Rectal smooth muscle tissue (tissue), 1 donor: ENCODE data around the gene ADAM19.

Experiments
- H3K27ac ChIP-seq: one replicate; pipeline ENCODE4 v1.7.0; 2013; ENCODE audit warnings: low read depth, low read length, inconsistent platforms
- H3K27me3 ChIP-seq: one replicate; pipeline ENCODE4 v1.7.0; 2013; ENCODE audit warnings: low read length; ENCODE audit not compliant: control insufficient read depth, insufficient read depth
- H3K36me3 ChIP-seq: one replicate; pipeline ENCODE4 v1.7.0; 2013; ENCODE audit warnings: low read length; ENCODE audit not compliant: control insufficient read depth, insufficient read depth
- H3K4me1 ChIP-seq: one replicate; pipeline ENCODE4 v1.7.0; 2013; ENCODE audit warnings: low read length; ENCODE audit not compliant: control insufficient read depth, insufficient read depth
- H3K4me3 ChIP-seq: one replicate; pipeline ENCODE4 v1.7.0; 2013; ENCODE audit warnings: low read length
- H3K9ac ChIP-seq: one replicate; pipeline ENCODE4 v1.7.0; 2013; ENCODE audit warnings: low read length

Gene ADAM19, protein sequence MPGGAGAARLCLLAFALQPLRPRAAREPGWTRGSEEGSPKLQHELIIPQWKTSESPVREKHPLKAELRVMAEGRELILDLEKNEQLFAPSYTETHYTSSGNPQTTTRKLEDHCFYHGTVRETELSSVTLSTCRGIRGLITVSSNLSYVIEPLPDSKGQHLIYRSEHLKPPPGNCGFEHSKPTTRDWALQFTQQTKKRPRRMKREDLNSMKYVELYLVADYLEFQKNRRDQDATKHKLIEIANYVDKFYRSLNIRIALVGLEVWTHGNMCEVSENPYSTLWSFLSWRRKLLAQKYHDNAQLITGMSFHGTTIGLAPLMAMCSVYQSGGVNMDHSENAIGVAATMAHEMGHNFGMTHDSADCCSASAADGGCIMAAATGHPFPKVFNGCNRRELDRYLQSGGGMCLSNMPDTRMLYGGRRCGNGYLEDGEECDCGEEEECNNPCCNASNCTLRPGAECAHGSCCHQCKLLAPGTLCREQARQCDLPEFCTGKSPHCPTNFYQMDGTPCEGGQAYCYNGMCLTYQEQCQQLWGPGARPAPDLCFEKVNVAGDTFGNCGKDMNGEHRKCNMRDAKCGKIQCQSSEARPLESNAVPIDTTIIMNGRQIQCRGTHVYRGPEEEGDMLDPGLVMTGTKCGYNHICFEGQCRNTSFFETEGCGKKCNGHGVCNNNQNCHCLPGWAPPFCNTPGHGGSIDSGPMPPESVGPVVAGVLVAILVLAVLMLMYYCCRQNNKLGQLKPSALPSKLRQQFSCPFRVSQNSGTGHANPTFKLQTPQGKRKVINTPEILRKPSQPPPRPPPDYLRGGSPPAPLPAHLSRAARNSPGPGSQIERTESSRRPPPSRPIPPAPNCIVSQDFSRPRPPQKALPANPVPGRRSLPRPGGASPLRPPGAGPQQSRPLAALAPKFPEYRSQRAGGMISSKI

GRCh38 chr5:157575381-157576020 lies at the start of gene ADAM19:
Gene ADAM19 (minus strand): TSS chr5:157575775. CDS start chr5:157575696, 79 bp downstream.
- H3K27me3 ChIP-seq, result no peaks in the 10 kb centered on the region
- H3K36me3 ChIP-seq, result no peaks in the 10 kb centered on the region
- H3K4me1 ChIP-seq, result peaks cover 21% of the 10 kb centered on the region
- H3K27ac ChIP-seq, result peak within 1 kb of the TSS; percentile 94
- H3K9ac ChIP-seq, result peak within 1 kb of the TSS; percentile 85
- H3K4me3 ChIP-seq, result peak within 1 kb of the TSS; percentile 98

DNA sequence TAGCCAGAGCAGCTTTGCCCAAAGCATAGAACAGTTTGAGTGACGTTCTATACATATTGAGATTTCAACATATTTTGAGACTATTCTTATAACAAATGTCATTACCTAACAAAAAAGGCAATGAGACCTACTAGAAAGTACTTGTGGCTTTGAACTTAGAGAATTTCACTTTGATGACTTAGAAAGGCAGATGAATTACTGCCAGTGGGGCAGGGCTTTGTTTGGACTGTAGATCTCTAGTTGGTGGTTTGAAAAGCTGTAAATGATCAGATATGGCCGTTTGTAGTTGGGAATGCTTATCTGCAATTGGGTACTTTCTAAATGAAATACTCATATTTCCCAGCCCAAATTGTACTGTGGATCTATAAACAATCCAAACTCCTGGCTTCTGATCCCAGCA lies 48.6 kb upstream of the ADAM19 start:
- no peak overlapping the region for H3K27ac ChIP-seq
- no peaks in the 10 kb centered on the region for H3K27me3 ChIP-seq
- no peak overlapping the region for H3K4me3 ChIP-seq
- no peak overlapping the region for H3K9ac ChIP-seq
- H3K4me1 ChIP-seq, result no peaks in the 10 kb centered on the region
- H3K36me3 ChIP-seq, result no peaks in the 10 kb centered on the region

DNA sequence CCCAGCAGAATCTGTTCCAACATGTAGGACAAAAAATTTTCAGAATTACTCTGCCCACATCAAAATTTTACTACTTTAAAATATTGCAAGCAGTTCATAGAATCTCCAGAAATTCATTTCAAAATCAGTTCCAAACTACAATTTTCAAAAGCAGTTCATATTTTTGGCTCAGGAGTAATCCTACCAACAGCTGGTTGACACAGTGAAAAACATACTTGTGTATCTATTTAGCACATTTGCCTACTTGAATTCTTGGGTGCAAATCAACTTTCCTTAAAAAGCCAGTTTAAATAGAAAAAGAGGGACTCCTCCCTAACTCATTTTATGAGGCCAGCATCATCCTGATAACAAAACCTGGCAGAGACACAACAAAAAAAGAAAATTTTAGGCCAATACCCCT lies 45.2 kb upstream of the ADAM19 start:
- H3K4me3 ChIP-seq, result no peak overlapping the region
- no peaks in the 10 kb centered on the region for H3K27me3 ChIP-seq
- H3K36me3 ChIP-seq, result no peaks in the 10 kb centered on the region
- H3K9ac ChIP-seq, result no peak overlapping the region
- H3K27ac ChIP-seq, result no peak overlapping the region
- H3K4me1 ChIP-seq, result no peaks in the 10 kb centered on the region

- no peaks in the 10 kb centered on the region for H3K4me1 ChIP-seq
- no peaks in the 10 kb centered on the region for H3K36me3 ChIP-seq
- no peak overlapping the region for H3K27ac ChIP-seq
- H3K4me3 ChIP-seq, result no peak overlapping the region
- no peak overlapping the region for H3K9ac ChIP-seq
- no peaks in the 10 kb centered on the region for H3K27me3 ChIP-seq
Measured at GRCh38 chr5:157618191-157618765, 42.7 kb upstream of the ADAM19 start.

GRCh38 chr5:157616785-157617184 lies 41.2 kb upstream of the ADAM19 start:
- no peaks in the 10 kb centered on the region for H3K27me3 ChIP-seq
- no peak overlapping the region for H3K9ac ChIP-seq
- H3K36me3 ChIP-seq, result no peaks in the 10 kb centered on the region
- H3K4me1 ChIP-seq, result no peaks in the 10 kb centered on the region
- no peak overlapping the region for H3K4me3 ChIP-seq
- no peak overlapping the region for H3K27ac ChIP-seq

DNA sequence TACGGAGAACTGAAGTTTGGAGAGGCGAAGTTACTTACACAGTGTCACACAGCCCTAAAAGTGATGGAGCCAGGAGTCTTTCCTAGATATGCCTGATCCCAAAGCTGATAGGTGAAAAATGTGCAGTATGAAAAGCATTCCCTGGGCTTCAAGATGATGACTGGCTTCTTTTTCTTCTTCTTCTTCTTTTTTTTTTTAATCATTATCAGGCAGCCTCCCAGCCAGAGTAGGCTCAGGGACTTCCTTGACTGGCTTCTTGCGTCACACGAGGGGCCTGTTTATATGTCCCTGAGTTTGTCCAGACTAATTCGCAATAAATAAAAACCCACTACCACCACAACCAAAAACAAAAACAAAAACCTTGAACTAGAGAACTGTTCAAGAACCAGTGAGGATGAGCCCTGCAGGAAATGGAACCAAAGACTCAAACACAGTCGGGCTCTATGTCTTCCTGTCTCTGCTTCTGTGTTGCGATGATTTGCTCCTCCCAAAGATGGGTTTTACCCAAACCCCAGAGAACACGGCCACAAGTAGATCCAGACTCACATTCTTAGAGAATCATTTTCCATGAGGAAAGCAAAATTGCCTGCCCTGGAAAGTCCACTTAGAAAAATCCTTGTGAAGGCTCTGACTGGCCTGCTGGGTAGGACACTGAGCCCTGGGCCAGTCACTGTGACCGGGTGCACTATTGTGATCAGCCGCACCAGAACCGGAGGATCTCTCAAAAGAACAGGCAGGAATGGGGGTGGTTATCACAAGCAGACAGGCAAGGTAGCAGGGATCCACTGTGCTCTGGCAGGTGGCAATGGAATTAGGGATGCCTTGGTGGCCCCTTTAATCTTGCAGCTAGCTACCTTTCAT lies 38.0 kb upstream of the ADAM19 start:
- H3K4me3 ChIP-seq, result no peak overlapping the region
- no peak overlapping the region for H3K27ac ChIP-seq
- H3K4me1 ChIP-seq, result no peaks in the 10 kb centered on the region
- H3K36me3 ChIP-seq, result no peaks in the 10 kb centered on the region
- H3K9ac ChIP-seq, result no peak overlapping the region
- no peaks in the 10 kb centered on the region for H3K27me3 ChIP-seq

- H3K4me3 ChIP-seq, result no peak overlapping the region
- no peak overlapping the region for H3K27ac ChIP-seq
- no peaks in the 10 kb centered on the region for H3K36me3 ChIP-seq
- H3K27me3 ChIP-seq, result no peaks in the 10 kb centered on the region
- no peaks in the 10 kb centered on the region for H3K4me1 ChIP-seq
- no peak overlapping the region for H3K9ac ChIP-seq
Measured at GRCh38 chr5:157612581-157612980, 37.0 kb upstream of the ADAM19 start.

DNA sequence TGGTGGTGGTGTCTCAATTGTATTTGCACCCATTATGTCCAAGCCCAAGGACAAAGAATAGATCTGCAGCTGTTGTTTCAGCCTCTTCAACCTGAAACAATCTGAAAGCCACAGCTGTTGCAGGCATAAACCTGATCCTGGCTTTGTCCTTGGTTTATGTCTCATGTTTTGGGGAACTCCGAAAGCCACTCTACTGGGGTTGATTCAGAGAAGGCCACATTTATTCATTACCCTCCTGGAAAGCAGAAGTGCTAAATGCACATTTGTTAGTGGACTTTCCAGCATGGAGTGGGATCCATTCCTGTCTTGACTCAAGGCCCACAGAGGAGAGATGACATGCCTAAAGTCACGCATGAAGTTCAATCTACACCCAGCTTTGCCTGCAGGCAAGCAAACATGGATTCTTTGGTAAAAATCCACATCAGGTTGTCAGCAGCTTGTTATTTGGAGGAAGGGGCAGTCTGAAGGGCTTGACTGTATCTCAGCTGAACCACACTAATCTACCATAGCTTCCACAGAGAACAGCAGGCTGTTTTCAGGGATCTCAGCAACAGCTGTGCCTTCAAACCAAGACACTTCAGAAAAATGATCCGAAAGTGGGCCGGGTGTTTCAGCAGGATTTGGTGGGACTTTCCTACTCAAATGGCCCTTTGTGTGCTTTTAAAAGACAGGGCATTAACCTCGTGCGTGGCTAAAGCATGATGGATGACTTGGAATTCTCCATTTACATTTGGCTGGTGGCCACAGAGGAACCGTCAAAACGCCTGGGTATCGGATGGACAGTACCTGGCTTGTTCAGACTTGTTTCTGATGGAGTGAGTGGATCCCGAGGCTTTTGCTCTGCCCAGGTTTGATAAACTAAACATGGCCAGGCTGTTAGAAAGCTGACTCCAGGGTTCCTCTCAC lies 36.2 kb upstream of the ADAM19 start:
- no peak overlapping the region for H3K9ac ChIP-seq
- H3K4me3 ChIP-seq, result no peak overlapping the region
- H3K27ac ChIP-seq, result no peak overlapping the region
- H3K4me1 ChIP-seq, result peaks cover 2% of the 10 kb centered on the region
- H3K27me3 ChIP-seq, result no peaks in the 10 kb centered on the region
- no peaks in the 10 kb centered on the region for H3K36me3 ChIP-seq

GRCh38 chr5:157610990-157611389 lies 35.4 kb upstream of the ADAM19 start:
- H3K27ac ChIP-seq, result no peak overlapping the region
- peaks cover 2% of the 10 kb centered on the region for H3K4me1 ChIP-seq
- no peaks in the 10 kb centered on the region for H3K27me3 ChIP-seq
- H3K9ac ChIP-seq, result no peak overlapping the region
- no peak overlapping the region for H3K4me3 ChIP-seq
- H3K36me3 ChIP-seq, result no peaks in the 10 kb centered on the region

GRCh38 chr5:157608972-157609565 lies 33.5 kb upstream of the ADAM19 start:
- no peak overlapping the region for H3K4me3 ChIP-seq

More at GRCh38 chr5:157608972-157609565, 33.5 kb upstream of the ADAM19 start:
- H3K36me3 ChIP-seq, result no peaks in the 10 kb centered on the region
- H3K9ac ChIP-seq, result no peak overlapping the region
- H3K4me1 ChIP-seq, result peaks cover 2% of the 10 kb centered on the region
- H3K27ac ChIP-seq, result no peak overlapping the region
- no peaks in the 10 kb centered on the region for H3K27me3 ChIP-seq
